Colonic mucosa (tissue), 4 donors: Measurements from ENCODE around the gene CHTF18. TPM values are rescaled to one million over a fixed set of nuclear protein-coding genes. Genes with fewer than 3 reads are reported as not detected.
"Not testable (repeated sequence)": the region's sequence is repeated elsewhere in the genome, so short reads cannot be mapped to it uniquely, and the experiment has no call there.

Experiments used
- DNase-seq: peaks from one replicate; pipeline ENCODE4 v3.0.0-alpha.2; 2020
- H3K27ac ChIP-seq: fragments of 200-600 bp; one replicate; pipeline ENCODE4 v1.8.0; 2021
- H3K27me3 ChIP-seq: fragments of 200-600 bp; one replicate; pipeline ENCODE4 v1.8.0; 2021
- H3K36me3 ChIP-seq: fragments of 200-600 bp; one replicate; pipeline ENCODE4 v1.8.0; 2021
- H3K4me1 ChIP-seq: fragments of 200-600 bp; one replicate; pipeline ENCODE4 v1.8.0; 2021; ENCODE audit warnings: mild to moderate bottlenecking
- H3K4me3 ChIP-seq: fragments of 200-600 bp; one replicate; pipeline ENCODE4 v1.8.0; 2021
- H3K9ac ChIP-seq, 2 donors: one replicate each; pipeline ENCODE4 v1.7.0; 2013; ENCODE audit warnings: control low read depth in 2 of 2, low read depth in 2 of 2, low read length in 2 of 2
- H3K9me3 ChIP-seq: fragments of 200-600 bp; one replicate; pipeline ENCODE4 v1.8.0; 2021
- CTCF ChIP-seq: fragments of 200-600 bp; IDR thresholded peaks from one replicate; pipeline ENCODE4 v1.8.0; 2022; ENCODE audit warnings: antibody characterized with exemption, mild to moderate bottlenecking
- intact Hi-C: fragments of 100-400 bp; cut with DNase I; formaldehyde crosslinking; loops from one replicate; pipeline ENCODE4 v1.14.1; 2022
- total RNA-seq, 2 donors: library from RNA; stranded (reverse); fragmentation: NEBNext Ultra II Directional in 1 of 2; extraction: Animal tissue kit (Norgen Biotek cat#: 25700) in 1 of 2; gene quantifications; one replicate each; pipeline ENCODE4 v1.2.1, GENCODE V29; 2021
- donor health status: healthy.
- donor health status: DM: no; HTN: no; CAD: no.
- donor health status: DM: no; HTN: no; CAD: no.

CHTF18 gene
- total RNA-seq, 2 donors from 2014 or later, result 16.5 to 111 TPM

GRCh38 chr16:750485-750884 lies 37.9 kb upstream of the CHTF18 start:
- intact Hi-C loops, result no loop called here
- TF ChIP-seq CTCF, result no peak
- Histone ChIP-seq H3K27me3 (peaks cover 12% of the 10 kb centered on the region), H3K27ac (no peak overlapping the region), H3K36me3 (no peaks in the 10 kb centered on the region), H3K9me3 (no peaks in the 10 kb centered on the region), H3K4me3 (no peak overlapping the region), H3K4me1 (no peaks in the 10 kb centered on the region), H3K9ac (no peak overlapping the region)
- no peak for DNase-seq

GRCh38 chr16:751152-752006 lies 37.0 kb upstream of the CHTF18 start:
- no peak overlapping the region for H3K4me3 ChIP-seq
- H3K36me3 ChIP-seq, result no peaks in the 10 kb centered on the region
- intact Hi-C loops, result no loop called here
- no peak for DNase-seq
- no peaks in the 10 kb centered on the region for H3K9me3 ChIP-seq
- TF ChIP-seq CTCF, result no peak
- H3K4me1 ChIP-seq, result no peaks in the 10 kb centered on the region
- H3K27ac ChIP-seq, result no peak overlapping the region
- peaks cover 12% of the 10 kb centered on the region for H3K27me3 ChIP-seq
- H3K9ac ChIP-seq, result no peak overlapping the region

GRCh38 chr16:752007-752312 lies 36.5 kb upstream of the CHTF18 start:
- Histone ChIP-seq H3K9me3 (no peaks in the 10 kb centered on the region), H3K27me3 (peaks cover 12% of the 10 kb centered on the region), H3K36me3 (no peaks in the 10 kb centered on the region), H3K9ac (no peak overlapping the region), H3K4me3 (no peak overlapping the region), H3K27ac (no peak overlapping the region), H3K4me1 (no peaks in the 10 kb centered on the region)
- no peak for DNase-seq
- intact Hi-C loops, result no loop called here
- no peak for TF ChIP-seq CTCF

- H3K4me1 ChIP-seq, H3K36me3 ChIP-seq, DNase-seq, H3K27ac ChIP-seq, H3K9me3 ChIP-seq, H3K9ac ChIP-seq, H3K4me3 ChIP-seq, intact Hi-C loops: not testable (repeated sequence)
- H3K27me3 ChIP-seq, result peaks cover 12% of the 10 kb centered on the region
Measured at GRCh38 chr16:754121-754607, 34.3 kb upstream of the CHTF18 start.

GRCh38 chr16:754656-755055 lies 33.8 kb upstream of the CHTF18 start:
- Histone ChIP-seq H3K27ac (no peak overlapping the region), H3K4me3 (no peak overlapping the region), H3K9me3 (no peaks in the 10 kb centered on the region), H3K36me3 (no peaks in the 10 kb centered on the region), H3K27me3 (peaks cover 12% of the 10 kb centered on the region), H3K9ac (no peak overlapping the region), H3K4me1 (no peaks in the 10 kb centered on the region)
- TF ChIP-seq CTCF, result no peak
- intact Hi-C loops, result no loop called here
- DNase-seq, result no peak

GRCh38 chr16:756428-756827 lies 32.0 kb upstream of the CHTF18 start:
- DNase-seq, result no peak
- intact Hi-C loops, result no loop called here
- H3K27me3 ChIP-seq, result peaks cover 15% of the 10 kb centered on the region

More at GRCh38 chr16:756428-756827, 32.0 kb upstream of the CHTF18 start:
- no peak overlapping the region for H3K4me3 ChIP-seq
- TF ChIP-seq CTCF, result no peak
- no peaks in the 10 kb centered on the region for H3K4me1 ChIP-seq
- H3K36me3 ChIP-seq, result no peaks in the 10 kb centered on the region
- H3K9ac ChIP-seq, result no peak overlapping the region
- H3K9me3 ChIP-seq, result no peaks in the 10 kb centered on the region
- H3K27ac ChIP-seq, result no peak overlapping the region
